ENCODE measurements around the gene RNF213. TPM values are rescaled to one million over a fixed set of nuclear protein-coding genes. Genes with fewer than 3 reads are reported as not detected.

Gene RNF213
- polyA plus RNA-seq, 1 of the 3 experiments (the other 2 are of a cell fraction) = 57.5 TPM

GRCh38 chr17:80394629-80395216, 134.1 kb downstream of the RNF213 start:
- Histone ChIP-seq H3K4me2 (no peak overlapping the region), H3K4me1 (ENCODE audit: control insufficient read depth in 1 of 2, insufficient read depth in 2 of 2, low read depth in 1 of 2, low read length in 1 of 2) (peaks cover 0 to 11% of the 10 kb centered on the region in 2 experiments; a peak in 2 of 4 replicates), H3K9ac (no peak overlapping the region), H3K36me3 (replicated peaks in 1 of 2; ENCODE audit: control insufficient read depth in 1 of 2, insufficient read depth in 2 of 2, low read length in 1 of 2) (peaks cover 36 to 38% of the 10 kb centered on the region in 2 experiments), H2AFZ (ENCODE audit: low read depth) (no peak overlapping the region), H3K27ac (ENCODE audit: low read depth in 2 of 2, low read length in 1 of 2) (no peak overlapping the region), H3K79me2 (ENCODE audit: insufficient read depth) (no peaks in the 10 kb centered on the region), H3K4me3 (ENCODE audit: low read depth in 2 of 2, low read length in 1 of 2) (no peak overlapping the region), H3K9me2 (no peaks in the 10 kb centered on the region), H3F3A (replicated peaks; ENCODE audit: insufficient read depth) (peaks cover 5% of the 10 kb centered on the region), H4K20me1 (ENCODE audit: insufficient read depth) (no peaks in the 10 kb centered on the region; the same call in 1 of the 2 replicates), H3K9me3 (no peaks in the 10 kb centered on the region), H3K27me3 (ENCODE audit: insufficient read depth) (no peaks in the 10 kb centered on the region)
- CTCF ChIA-PET = interaction anchor here (0.7 to 1.7 kb wide), 2 partner anchors 33 to 615 kb away, joined by 3 to 5 read pairs; no protein-coding TSS in a partner anchor
- TF ChIP-seq TCF12 (IDR thresholded peaks at IDR 0.05) = no peak
- no peak for TF ChIP-seq ELF1 (IDR thresholded peaks at IDR 0.05)
- no peak for TF ChIP-seq POLR2AphosphoS5 (IDR thresholded peaks at IDR 0.05; ENCODE audit: low read depth, low read length)
- TF ChIP-seq EP300 (IDR thresholded peaks at IDR 0.05; ENCODE audit: borderline replicate concordance in 1 of 2, low read depth in 1 of 2, low read length in 1 of 2) = no peak
- TF ChIP-seq RXRA (IDR thresholded peaks at IDR 0.05; ENCODE audit: borderline replicate concordance, low read depth) = no peak
- no peak for TF ChIP-seq CTCF (IDR thresholded peaks at IDR 0.05)
- no peak for TF ChIP-seq FOXM1 (IDR thresholded peaks at IDR 0.05; ENCODE audit: low read depth)
- no peak for TF ChIP-seq NFIC (IDR thresholded peaks at IDR 0.05; ENCODE audit: borderline replicate concordance)
- TF ChIP-seq JUND (IDR thresholded peaks at IDR 0.05) = no peak
- TF ChIP-seq YY1 (IDR thresholded peaks at IDR 0.05; ENCODE audit: low read depth) = no peak
- no peak for TF ChIP-seq RCOR1 (IDR thresholded peaks at IDR 0.05; ENCODE audit: low read length)
- TF ChIP-seq SIN3A (IDR thresholded peaks at IDR 0.05; ENCODE audit: borderline replicate concordance, low read depth, low read length) = no peak
- no peak for TF ChIP-seq EZH2phosphoT487 (IDR thresholded peaks at IDR 0.05; ENCODE audit: borderline replicate concordance, low read depth)
- no peak for TF ChIP-seq TEAD4 (IDR thresholded peaks at IDR 0.05; ENCODE audit: borderline replicate concordance, insufficient read depth)
- no peak for TF ChIP-seq ZBTB33 (IDR thresholded peaks at IDR 0.05; ENCODE audit: borderline replicate concordance, low read depth)
- POLR2A ChIA-PET = interaction anchor here (0.6 kb wide), 1 partner anchor 217 kb away, joined by 4 read pairs; no protein-coding TSS in a partner anchor
- 85% methylated on average over 11 of the region's 11 CpGs for WGBS (ENCODE audit: low lambda C conversion rate)
- no peak for DNase-seq

Measured in SK-N-SH (cell line).